NCI-H1417 (cell line): ENCODE data around the gene CYP4F12.
"Not testable (repeated sequence)": the region's sequence is repeated elsewhere in the genome, so short reads cannot be mapped to it uniquely, and the experiment has no call there.

Source experiments
- DNase-seq, 3 experiments: peaks; one replicate each; lab custom pipeline; 2025; lab: John Stamatoyannopoulos, UW

The CYP4F12 gene

GRCh38 chr19:15650123-15650522 lies 22.8 kb upstream of the CYP4F12 start:
- DNase-seq, result not testable (repeated sequence)

GRCh38 chr19:15651791-15652190 lies 21.1 kb upstream of the CYP4F12 start:
- no peak for DNase-seq

DNA sequence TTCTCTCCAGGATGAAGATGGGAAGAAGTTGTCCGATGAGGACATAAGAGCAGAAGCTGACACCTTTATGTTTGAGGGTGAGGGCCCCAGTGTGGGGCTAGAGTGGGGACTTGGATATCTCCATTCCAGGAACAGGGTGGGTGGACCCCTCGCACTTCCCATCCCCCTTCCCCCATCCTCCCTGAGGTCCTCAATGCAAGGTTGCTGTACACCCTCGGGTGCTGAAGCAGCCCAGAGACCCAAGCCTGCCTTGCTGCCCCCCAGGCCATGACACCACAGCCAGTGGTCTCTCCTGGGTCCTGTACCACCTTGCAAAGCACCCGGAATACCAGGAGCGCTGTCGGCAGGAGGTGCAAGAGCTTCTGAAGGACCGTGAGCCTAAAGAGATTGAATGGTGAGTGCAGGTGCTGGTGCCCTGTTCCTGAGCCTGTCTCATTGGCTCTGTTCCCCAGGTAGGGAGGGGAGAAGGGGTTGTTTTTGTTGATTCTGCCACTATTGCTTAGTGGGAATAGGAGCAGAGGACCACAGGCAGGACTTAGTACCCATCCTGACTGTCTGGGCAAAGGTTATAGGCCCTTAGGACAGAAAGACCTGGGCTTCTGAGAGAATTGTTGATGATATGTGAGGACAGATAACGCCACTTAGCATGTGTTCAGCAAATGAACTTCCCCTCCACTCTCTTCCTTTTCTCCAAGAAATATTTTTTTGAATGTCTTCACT lies 20.2 kb upstream of the CYP4F12 start:
- no peak for DNase-seq

- DNase-seq, result no peak
These were observed 16.4 kb upstream of the CYP4F12 start for GRCh38 chr19:15656467-15656866.

DNA sequence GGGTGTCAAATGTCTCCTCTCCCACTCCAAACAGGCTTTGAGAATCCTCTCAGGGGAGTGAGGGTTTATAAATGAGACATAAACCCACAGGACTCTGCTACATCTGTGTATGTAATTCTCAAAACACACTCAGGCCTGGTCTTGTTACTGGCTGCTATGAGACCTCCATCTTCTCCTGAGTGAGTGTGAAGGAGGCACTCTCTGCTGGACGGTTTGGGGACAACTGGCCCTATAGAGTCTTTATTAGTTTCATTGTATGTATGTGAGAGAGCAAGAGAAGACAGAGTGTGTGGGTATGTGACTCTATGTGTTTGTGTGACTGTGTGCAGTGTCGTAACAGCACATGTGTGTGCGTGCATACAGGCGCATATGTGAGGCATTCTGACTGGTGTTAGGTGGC lies 9.6 kb upstream of the CYP4F12 start:
- no peak for DNase-seq

DNA sequence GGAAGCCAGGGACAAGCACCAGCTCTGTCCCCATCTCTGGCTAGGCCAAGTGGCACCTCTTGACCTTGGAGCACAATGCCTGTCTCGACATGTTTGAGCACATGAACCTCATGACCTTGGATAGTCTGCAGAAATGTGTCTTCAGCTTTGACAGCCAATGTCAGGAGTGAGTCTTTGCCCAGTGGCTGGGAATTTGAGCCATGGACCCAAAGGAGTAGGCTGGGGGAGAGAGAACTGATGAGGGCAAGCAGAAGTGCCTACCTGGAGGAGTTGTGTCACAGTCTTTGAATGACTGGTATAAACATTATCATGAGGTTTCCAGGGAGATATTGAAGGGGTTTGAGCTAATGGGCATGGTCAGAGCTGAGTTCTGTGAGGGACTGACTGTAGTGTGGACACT lies 6.7 kb upstream of the CYP4F12 start:
- DNase-seq, result no peak

DNA sequence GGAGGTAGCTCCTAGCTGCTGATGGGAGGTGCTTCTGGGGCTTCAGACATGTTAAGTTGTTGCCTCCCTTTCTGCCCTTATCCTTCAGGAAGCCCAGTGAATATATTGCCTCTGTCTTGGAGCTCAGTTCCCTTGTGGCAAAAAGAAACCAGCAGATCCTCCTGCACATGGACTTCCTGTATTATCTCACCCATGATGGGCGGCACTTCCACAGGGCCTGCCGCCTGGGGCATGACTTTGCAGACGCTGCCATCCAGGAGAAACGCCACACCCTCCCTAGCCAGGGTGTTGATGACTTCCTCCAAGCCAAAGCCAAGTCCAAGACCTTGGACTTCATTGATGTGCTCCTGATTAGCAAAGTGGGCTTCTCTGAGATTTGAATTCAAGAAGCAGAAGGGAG lies 6.0 kb upstream of the CYP4F12 start:
- DNase-seq, result no peak

- no peak for DNase-seq
These were observed 3.4 kb upstream of the CYP4F12 start for GRCh38 chr19:15669440-15669839.

GRCh38 chr19:15669891-15670290 lies 3.0 kb upstream of the CYP4F12 start:
- no peak for DNase-seq

- DNase-seq, result no peak
These were observed 1.6 kb upstream of the CYP4F12 start for GRCh38 chr19:15671237-15671821.

- DNase-seq, result no peak
These were observed 852 bp upstream of the CYP4F12 start for GRCh38 chr19:15671891-15672579.

DNA sequence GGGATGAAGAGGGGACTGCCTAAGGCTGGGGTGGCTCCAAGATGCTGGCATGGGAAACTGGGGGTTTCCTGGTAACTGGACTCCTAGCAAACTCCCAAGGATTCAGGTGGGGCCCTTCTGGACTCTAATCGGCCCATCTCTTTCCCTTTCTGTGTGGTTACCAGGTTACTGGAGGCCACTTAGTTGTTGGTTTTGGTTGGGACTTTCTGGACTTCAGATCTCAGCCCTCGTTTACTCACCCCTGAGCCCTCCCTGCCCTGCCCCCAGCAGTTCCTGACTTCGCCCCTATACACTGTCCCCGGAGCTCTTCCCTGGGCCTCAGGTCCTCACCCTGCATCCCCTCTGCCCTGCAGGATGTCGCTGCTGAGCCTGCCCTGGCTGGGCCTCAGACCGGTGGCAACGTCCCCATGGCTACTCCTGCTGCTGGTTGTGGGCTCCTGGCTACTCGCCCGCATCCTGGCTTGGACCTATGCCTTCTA lies 328 bp downstream of the CYP4F12 start:
- no peak for DNase-seq

- DNase-seq, result no peak
These were observed 2.7 kb downstream of the CYP4F12 start for GRCh38 chr19:15675560-15675959.

DNA sequence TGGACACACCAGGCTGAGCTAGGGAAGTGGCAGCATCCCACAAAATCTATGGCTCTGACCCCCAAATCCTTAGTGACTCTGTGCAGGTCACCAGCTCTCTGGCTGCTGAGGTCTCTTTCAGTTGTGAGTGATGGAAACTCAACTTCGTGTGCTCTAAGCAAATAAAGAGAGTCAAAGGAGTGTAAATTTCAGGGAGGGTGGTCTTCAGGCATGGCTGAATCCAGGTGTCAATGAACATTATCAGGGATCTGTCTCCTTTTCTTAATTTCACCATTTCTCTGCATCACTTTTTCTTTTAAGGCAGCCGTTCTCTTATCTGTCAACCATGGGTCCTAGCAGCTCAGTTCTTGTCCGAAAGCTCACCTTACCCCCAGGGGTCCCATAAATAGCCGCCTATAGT lies 6.2 kb downstream of the CYP4F12 start:
- DNase-seq, result no peak

DNA sequence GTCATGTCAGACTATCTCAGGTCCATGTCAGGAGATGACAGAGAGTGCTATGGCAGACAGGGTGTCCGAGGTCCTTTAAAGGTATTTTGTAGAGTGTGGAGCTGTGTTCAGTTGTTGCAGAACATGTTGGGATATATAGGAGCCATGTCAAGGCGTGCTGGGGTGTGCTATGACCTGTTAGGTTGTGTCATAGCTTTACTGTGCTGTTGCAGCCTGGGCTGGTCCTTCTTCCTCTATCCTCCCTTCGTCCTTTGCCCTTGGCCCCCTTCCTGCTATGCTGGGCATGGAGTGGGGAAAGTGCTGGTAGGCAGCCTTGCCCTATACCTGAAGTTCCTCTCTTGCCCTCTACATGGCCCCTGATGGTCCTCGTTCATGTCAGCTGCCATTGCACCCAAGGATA lies 7.0 kb downstream of the CYP4F12 start:
- DNase-seq, result not testable (repeated sequence)

DNA sequence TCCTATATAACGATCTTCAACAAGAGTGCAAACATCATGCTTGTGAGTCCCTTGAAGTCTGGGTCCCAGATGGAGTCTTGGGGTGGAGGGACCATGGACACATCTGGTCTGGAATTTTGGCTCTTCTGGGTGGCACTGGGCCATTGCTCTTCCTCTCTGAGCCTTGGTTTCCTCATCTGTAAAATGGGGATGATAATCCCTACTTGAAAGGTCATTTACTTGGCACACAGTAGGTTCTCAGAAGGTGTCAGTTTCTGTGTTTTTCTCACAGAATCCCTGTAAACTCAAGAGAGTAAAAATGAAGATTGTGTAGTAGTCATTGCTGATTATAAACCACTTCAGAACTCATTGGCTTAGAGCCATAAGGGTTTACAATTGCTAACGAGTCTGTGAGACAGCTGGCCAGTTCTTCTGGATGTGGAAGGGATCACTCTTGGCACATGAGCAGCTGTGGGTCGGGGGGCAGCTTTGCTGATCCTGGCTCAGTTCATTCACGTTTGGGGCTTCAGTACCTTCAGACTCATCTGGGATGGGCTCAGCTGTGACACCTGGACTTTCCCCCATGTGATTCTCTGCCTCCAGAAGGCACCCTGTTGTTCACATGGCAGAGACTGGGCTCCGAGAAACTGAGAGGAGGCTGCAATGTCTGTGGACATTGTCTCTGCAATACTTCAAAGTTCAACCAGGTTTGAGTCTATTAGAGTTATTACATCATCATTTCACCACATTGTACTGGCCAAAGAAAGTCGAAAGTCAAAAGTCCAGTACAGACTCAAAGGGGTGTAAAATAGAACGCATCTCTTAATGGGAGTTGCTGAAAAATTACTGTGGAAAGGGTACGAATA lies 7.8 kb downstream of the CYP4F12 start:
- no peak for DNase-seq

DNA sequence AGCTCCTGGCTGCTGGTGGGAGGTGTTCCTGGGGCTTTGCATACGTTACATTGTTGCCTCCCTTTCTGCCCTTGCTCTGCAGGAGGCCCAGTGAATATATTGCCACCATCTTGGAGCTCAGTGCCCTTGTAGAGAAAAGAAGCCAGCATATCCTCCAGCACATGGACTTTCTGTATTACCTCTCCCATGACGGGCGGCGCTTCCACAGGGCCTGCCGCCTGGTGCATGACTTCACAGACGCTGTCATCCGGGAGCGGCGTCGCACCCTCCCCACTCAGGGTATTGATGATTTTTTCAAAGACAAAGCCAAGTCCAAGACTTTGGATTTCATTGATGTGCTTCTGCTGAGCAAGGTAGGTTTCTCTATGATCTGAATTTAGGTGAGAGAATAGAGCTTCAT lies 10.5 kb downstream of the CYP4F12 start:
- DNase-seq, result no peak

DNA sequence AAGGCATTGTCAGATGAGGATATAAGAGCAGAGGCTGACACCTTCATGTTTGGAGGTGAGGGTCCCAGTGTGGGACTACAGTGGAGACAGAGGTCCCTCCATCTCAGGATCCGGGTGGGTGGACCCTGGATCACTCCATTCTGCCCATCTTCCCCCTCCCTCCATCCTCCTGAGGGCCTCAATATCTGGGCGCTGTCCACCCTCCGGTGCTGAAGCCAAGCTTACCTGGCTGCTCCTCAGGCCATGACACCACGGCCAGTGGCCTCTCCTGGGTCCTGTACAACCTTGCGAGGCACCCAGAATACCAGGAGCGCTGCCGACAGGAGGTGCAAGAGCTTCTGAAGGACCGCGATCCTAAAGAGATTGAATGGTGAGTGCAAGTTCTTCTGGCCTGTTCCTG lies 11.9 kb downstream of the CYP4F12 start:
- DNase-seq, result no peak

DNA sequence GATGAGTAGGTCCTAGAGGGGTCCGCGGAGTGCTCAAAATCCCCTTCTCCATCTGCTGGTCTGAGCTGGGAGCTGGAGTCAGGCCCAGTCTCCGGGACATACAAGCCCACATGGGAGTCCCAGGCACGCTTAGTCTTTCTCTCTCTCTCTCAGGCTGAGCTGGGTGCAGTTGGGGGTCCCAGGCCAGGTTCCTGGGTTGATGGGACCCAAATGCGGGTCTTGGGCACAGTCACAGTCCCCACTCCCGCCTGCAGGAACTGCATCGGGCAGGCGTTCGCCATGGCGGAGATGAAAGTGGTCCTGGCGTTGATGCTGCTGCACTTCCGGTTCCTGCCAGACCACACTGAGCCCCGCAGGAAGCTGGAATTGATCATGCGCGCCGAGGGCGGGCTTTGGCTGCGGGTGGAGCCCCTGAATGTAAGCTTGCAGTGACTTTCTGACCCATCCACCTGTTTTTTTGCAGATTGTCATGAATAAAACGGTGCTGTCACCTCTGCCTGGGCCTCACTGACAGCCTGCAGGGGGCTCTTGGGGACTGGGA lies 23.8 kb downstream of the CYP4F12 start:
- DNase-seq, result no peak

DNA sequence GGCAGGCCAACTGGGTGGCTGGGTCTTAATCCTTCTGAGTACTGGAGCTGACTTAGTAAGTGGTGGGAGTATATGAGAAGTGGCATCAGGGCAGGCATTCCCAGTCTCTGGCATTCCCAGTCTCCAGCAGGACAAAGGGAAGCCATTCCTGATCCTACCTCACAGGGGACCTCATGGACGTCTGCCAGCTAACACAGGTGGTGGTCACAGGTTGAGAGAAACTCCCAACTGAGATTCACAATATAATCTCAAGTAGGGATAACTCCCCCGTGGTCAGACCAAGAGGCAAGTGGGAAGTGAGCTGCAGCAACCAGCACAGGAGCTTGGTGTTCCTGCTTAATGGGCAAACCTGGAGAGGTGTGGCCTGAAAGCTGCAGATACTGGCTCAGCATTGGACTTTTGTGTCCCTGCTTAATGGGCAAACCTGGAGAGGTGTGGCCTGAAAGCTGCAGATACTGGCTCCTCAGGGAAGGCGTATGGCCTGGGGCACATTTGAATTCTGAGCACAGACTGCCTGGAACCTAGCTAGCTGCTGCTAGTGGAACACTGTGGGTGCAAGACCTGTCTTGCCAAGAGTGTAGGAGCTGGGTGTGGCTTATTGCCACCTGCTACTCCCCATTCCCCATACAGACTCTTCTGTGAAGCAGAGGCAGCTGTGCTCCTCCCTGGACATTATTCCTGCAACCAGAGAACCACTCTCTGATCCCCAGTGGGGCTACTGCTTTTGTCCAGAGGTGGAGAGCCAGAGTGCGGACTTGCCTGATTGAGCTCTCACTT lies 29.1 kb downstream of the CYP4F12 start:
- no peak for DNase-seq

DNA sequence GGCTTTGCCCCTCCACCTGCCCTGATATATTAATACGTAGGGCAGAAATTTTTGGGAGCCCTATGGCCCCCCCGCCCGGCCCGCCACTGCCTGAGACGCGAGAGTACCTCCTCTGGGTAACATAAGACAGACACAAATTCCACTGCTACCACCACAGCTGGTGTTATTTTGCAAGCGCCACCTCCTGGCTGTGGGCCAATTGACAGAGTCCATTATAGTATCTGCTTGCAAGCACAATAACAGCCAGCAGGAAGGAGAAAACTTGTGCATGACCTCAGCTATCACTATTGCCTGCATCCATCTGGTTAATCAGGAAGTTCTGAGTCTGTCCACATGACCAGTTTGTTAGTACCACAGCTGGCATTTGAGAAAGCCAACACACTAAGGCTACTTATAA lies 29.6 kb downstream of the CYP4F12 start:
- DNase-seq, result peak in 2 of 3 experiments; percentile 23 to 28
